D721Med (cell line): Measurements from ENCODE around the gene NAALADL2.
"Not testable (repeated sequence)": the region's sequence is repeated elsewhere in the genome, so short reads cannot be mapped to it uniquely, and the experiment has no call there.

Experiments used
- DNase-seq: peaks from one replicate; pipeline ENCODE4 v3.0.0; 2011; ENCODE audit warnings: low spot score; ENCODE audit not compliant: insufficient read length
- FAIRE-seq: peaks from 2 replicates; lab custom pipeline; 2011; peaks lifted over from hg19 to GRCh38; lab: Jason Lieb, UNC
- CTCF ChIP-seq: IDR thresholded peaks from 2 replicates; pipeline ENCODE4 v1.5.1; 2012; ENCODE audit warnings: mild to moderate bottlenecking, control low read depth; ENCODE audit not compliant: insufficient read depth; ENCODE audit errors: missing control alignments

Gene NAALADL2

DNA sequence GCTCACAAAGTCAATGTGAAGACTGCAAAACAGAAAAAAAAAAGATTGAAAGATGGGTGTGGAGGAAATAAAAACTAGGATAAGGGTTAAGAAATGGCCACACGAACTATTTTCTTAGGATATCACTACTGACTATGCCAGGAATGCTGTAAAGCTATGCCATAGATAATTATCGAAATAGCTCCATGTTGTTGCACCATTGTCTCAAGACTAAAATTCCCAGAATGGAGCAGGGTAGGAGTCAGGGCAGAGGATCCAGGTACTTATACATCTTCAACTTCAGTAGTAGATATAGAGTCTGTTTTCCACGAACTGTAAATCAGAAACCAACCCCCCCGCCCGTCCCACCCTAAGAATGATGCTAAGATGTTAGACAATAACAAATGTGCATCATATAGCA lies 302.2 kb downstream of the NAALADL2 start:
- FAIRE-seq (no peak), DNase-seq (no peak)
- no peak for TF ChIP-seq CTCF

GRCh38 chr3:175163686-175164085 lies 304.6 kb downstream of the NAALADL2 start:
- FAIRE-seq (no peak), DNase-seq (no peak)
- no peak for TF ChIP-seq CTCF

DNA sequence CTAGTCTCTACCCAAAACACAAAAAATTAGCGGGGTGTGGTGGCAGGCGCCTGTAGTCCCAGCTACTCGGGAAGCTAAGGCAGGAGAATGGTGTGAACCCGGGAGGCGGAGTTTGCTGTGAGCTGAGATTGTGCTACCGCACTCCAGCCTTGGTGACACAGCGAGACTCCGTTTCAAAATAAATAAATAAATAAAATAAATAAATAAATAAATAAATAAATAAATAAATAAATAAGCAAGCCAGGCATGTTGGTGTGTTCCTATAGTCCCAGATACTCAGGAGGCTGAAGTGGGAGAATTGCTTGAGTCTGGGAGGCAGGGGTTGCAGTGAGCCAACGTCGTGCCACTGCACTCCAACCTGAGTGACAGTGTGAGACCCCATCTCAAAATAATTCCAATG lies 314.0 kb downstream of the NAALADL2 start:
- not testable (repeated sequence) for DNase-seq, FAIRE-seq

- TF ChIP-seq CTCF, result no peak
- no peak for DNase-seq
- FAIRE-seq, result no peak
Observed at GRCh38 chr3:175176556-175176955, 317.4 kb downstream of the NAALADL2 start.

DNA sequence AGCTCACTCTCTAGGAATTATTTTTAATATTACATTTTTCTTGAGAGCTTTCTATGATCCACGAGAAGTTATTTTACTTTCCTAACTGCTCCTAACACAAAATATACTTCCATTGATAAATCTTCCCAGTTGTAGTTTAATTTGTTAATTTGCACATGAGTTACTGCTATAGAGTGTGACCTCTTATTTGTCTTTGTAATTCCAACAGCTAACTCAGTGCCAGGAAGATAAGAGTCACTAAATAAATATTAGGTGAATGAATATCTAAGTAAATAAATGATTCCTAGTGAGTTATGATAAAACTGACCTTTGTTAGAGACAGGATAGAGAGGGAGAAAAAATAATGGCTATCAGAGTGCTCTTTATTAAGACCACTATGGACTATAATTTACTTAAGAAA lies 319.9 kb downstream of the NAALADL2 start:
- DNase-seq (no peak), FAIRE-seq (no peak)
- no peak for TF ChIP-seq CTCF

DNA sequence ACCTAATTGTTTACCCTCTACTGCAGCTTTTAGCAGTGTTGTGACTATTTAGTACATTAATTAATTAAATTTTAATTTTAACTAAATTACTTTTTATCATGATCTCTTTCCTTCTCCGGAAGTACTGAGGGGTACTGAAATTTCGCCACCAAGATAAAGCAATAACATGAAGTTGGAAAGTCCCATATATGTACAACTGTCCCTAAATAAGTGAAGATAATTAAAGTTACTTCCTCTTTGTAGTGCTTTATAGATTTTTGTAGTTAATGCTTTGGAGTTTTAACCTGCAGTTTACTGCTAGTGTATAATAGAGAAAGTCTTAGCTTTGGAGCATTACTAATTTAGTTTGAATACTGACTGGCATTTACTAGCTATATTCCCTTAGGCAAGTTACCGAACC lies 325.3 kb downstream of the NAALADL2 start:
- DNase-seq (no peak), FAIRE-seq (no peak)
- TF ChIP-seq CTCF, result no peak

DNA sequence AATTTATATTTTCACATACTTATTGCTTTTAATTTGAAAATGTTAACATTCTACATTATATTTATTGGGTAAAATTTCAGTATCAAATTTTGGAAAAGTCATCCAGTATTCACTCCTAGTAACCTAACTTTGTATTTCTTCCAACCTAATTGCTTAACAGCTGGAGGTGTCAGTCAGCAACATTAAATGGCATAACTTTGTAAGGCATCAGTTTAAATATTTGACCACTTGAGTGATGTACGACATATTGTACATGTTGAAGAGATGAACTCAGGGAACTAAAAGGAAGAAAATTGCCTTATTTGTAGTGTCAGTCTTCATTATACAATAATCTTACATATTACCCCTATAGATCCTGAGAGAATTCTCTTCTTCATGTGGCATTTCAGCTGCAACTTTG lies 326.8 kb downstream of the NAALADL2 start:
- no peak for TF ChIP-seq CTCF
- FAIRE-seq, result no peak

DNA sequence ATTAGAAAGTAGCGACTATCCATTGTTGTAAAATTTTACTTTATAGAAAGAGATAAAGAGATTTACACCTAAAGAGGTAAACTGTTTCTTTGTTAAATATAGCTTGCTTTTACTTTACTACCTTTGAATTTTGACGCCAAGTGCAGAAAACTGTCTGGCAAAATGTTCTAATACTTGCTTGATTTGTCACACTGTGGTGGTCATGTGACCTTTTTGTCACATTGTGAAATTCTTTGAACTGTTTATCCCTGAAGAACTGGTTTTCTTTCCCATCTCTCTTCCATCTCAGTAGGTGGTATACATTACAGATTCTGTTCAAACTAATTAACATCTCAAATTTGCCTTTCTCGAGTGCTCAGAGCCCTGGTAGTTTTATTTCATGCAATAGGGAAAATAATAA lies 327.4 kb downstream of the NAALADL2 start:
- TF ChIP-seq CTCF, result no peak
- DNase-seq, result no peak
- FAIRE-seq, result no peak

More for the DNA sequence above, 326.8 kb downstream of the NAALADL2 start:
- DNase-seq, result no peak
